IPS DF 19.7 (cell line): ENCODE results near the gene COL17A1.
A peak's percentile ranks its signal among the peaks of the same experiment; 100 is the strongest.

Source experiments
- DNase-seq: peaks from one replicate; pipeline ENCODE4 v3.0.0-alpha.2; 2013; ENCODE audit warnings: low read depth, low spot score

Gene COL17A1

DNA sequence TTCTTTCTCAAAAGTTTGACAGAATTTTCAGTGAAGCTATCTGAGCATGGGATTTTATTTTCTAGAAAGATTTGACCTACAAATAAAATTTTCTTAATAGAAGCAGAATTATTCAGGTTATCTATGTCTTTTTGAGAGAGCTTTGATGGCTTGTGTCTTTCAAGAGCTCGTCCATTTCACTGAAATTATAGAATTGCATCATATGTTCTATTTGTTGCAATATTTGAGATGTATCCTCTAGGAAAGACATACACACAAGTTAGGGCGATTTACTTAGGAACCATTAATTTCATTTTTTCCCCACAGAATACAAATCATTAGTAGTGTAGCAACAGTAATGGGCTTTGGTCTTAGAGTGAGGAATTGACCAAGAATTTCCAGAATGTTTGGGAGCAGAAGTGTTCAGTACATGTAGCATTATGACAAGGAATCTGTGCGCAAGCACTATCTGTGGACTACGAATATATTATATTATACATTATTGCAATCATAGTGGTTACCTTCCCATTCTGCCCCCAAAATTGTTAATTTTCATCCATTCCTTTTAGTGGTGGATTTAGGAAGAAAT, 12.8 kb upstream of the COL17A1 start:
- no peak for DNase-seq

GRCh38 chr10:104096692-104097091, 11.0 kb upstream of the COL17A1 start:
- DNase-seq, result no peak

DNA sequence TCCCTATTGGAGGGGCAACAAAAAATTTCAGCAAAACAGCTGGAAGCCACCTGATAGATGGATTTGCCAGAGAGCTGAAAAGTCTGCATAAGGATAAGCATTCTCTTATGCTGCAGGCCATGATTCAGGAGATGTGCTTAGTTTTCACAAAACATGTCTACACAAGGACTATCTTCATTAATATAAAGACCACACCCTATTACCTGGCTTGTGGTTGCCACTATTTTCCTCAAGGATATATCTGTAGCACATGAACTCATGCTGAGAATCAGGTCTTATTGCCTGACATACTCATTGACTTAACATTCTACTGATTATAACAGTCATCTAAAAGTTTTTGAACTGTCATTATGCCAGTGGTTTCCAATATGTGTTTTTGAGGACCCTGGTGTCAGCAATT, 7.1 kb upstream of the COL17A1 start:
- DNase-seq, result no peak

- no peak for DNase-seq
Measured at GRCh38 chr10:104090611-104091010, 4.9 kb upstream of the COL17A1 start.

DNA sequence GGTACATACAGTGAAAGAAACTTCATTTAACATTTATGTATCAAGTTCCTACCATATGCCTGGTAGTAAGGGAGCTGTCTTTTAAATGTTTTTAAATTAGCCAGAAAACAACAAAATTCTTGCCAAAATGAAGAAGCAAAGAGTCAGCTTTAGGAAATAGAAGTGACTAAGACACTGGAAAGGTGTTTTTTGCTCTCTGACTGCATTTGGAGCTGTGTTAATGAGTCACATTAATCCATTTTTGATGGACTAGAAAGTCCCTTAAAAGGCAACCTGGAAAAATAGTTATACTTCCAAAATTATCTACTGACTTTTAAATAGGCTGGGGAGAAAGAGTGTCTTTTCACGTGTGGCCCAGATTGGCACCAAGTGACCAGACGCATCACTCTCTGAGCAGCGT, 3.9 kb upstream of the COL17A1 start:
- DNase-seq, result no peak

DNA sequence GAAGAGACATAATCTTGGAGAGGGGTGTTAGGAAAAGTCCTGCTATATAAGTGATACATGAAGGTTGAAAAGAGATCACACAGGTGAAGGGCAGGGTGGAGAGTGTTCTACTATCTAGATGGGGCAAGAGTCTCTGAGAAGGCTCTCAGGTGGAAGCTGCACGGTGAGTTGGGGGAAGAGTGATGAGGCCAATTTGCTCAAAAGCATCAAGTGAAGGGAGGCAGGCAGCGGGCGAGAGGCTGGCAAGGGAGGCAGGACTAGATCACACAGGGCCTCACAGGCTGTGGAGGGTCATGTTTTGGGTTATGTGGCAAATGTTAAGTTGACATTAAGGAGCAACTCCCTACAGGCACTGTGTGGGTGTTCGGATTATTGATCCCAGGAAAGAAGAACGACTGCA, 2.6 kb upstream of the COL17A1 start:
- DNase-seq, result no peak

- no peak for DNase-seq
Measured at GRCh38 chr10:104084482-104085142, 1.1 kb downstream of the COL17A1 start.

GRCh38 chr10:104081998-104082397, 3.7 kb downstream of the COL17A1 start:
- DNase-seq, result no peak

DNA sequence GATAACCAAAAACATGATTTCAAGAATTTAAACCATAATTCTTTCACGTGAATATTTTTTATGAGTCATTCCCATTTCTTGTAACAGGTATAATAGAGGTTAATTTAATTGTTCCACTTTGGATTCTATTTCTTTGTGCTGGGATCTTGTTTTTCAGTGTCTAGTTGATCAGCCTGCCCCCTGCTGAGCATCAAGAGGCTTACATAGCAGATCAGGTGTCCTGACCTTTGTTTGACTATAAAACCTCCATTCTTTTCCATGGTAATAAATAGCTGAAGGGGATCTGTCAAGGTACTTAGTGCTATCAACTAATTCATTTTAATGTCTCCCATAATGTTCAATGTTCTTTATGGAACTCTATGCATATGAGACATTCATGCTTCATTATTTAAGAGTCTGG, 4.9 kb downstream of the COL17A1 start:
- DNase-seq, result no peak

DNA sequence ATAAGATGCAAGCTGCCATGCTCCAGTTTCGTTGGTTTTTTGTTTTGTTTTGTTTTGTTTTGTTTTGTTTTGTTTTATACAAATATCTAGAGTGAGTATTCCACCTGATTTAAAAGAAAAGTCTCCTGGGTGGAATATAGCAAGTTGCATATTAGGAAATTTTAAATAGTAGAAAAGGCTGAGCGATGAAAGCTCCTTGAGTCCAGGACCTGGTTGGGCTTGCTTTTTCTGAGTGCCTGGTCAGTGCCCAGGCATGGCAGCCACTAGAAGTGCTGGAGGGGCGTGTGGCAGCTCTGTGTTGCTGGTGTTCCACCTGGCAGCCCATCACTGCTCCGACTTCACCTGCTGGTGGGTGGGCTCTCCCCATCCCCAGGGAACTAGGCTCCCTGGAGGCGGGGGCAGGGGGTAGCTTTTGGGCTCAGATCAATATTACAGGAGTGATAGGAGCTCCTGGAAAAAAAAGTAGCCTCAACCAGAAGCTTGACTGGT, 8.0 kb downstream of the COL17A1 start:
- DNase-seq, result no peak

- no peak for DNase-seq
Measured at GRCh38 chr10:104077247-104077646, 8.4 kb downstream of the COL17A1 start.

DNA sequence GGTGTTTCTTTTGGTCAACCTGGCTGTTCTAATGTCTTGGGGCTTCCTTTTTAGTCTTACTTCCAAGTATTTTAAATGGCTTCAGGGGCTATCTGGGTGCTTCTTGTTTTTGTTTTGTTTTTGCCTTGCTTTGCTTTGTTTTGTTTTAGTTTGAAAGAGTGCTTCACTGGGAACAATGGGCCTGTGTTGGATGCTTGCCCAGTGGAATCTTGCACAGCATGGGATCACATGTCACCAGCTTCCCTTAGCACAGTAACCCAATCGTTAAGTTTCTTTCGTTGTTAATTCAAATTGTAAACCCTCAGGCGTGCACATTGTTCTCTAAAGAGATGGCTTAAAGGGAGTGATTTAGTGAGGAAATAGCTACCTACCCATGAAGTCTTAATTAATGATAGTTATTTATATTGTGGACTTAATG, 8.9 kb downstream of the COL17A1 start:
- DNase-seq, result peak; percentile 61

- DNase-seq, result no peak
Measured at GRCh38 chr10:104074505-104074904, 11.2 kb downstream of the COL17A1 start.

DNA sequence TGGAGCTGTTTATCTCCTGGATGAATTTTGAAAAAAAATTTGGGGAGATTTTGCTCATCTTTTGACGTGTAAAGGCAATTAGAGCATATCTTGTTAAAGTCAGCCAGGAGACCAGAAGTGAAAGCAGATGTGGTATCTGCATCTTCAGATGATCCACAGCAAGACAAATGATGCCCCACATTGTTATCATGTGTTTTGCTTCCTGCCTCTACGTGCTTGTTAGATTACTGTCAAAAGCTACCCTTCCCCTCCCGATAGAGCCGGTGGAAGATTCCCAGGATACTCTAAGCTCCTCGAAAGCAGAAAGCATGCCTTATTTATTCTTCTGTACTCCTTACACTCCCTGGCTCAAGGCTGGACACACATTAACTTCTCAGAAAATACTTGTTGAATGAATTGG, 12.9 kb downstream of the COL17A1 start:
- DNase-seq, result no peak

DNA sequence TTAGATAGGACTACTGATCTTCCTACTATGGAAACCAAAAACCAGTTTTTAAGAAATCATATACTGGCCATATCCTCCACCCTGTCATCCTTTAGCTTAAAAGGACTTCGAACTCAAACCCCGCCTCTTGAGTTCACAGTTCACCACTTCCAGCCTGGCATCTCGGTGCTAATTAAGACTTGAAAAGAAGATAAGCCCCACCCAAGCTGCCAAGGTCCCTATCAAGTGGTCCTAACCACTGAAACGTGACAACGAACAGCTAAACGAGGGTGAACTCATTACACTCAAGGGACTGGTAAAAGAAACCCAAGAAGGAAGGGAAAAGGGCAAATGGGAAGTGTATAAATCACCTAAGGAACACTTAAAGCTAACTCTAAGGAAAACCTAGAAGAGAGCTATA, 16.1 kb downstream of the COL17A1 start:
- no peak for DNase-seq

DNA sequence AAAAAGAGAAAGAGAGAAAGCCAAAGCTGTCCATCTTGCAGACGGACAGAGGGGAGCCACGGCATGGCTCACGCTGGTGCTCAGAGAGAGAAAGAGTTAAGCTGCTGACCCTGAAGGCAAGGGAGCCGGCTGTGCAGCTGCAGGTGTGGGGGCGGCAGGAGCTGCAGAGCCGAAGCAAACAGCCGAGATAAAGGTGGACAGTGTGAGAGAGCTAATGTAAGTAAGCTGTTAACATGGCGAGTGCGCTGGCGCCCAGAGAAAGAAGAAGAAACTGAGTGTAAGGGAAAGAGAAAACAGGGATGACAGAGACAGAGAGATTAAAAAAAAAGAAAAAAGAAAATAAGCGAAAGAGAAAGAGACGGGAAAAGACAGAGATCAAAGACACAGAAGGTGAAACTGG, 18.2 kb downstream of the COL17A1 start:
- DNase-seq, result no peak

GRCh38 chr10:104066945-104067344, 18.7 kb downstream of the COL17A1 start:
- no peak for DNase-seq

DNA sequence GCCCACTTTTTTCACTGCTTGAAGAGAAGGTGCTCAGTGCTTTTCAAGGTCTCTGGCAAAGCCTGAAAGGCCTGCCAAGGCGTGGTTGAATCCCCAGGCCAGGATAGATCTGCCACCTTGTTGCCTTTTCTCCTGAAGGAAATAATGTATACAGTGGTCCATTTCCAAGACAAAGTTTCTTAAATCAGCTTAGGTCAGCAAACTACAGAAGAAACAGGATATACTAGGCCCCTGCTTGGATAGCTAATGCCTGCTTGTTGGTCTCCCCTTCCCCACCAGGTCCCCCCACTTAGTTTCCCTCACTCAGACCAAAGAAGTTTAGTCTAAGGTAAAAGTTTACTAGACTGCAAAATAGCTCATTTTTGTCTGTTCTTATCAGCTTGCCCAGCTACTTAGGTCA, 19.9 kb downstream of the COL17A1 start:
- DNase-seq, result no peak

GRCh38 chr10:104061196-104061595, 24.5 kb downstream of the COL17A1 start:
- DNase-seq, result no peak

DNA sequence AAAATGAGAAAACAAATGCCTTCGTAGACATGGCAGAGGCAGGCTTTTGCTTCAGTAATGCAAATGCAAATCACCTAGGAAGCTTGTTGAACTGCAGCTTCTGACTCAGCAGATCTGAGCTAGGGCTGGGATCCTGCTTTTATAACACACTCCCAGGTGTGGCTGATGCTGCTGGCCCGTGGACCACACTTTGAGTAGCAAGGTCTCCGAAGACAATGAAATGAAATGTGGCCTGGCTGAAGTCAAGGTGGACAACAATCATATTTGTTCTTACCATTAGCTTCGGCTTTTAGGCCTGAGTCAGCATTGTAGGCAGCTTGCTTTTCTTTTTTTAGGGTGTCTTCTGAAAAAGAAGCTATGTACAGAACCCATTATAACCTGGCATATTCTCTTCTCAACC, 26.3 kb downstream of the COL17A1 start:
- no peak for DNase-seq

DNA sequence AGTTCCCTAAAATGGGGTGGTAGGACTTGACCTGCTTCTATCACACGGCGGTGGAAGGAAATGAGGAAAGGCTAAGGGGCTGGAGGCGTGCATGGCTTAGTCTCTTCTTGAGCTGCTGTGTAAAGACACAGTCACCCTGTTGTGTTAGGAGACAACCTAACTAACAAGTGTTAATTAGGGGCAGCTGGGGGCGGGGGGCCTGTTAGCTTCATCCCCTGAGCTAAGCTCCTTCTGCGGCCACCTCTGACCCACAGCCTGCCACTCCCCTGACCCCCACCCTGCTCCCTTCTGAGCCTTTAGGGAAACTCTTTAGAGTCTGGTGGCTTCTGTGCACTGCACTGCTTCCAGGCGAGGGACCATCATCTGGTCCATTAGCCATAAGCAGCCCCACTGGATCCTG, 28.0 kb downstream of the COL17A1 start:
- no peak for DNase-seq

DNA sequence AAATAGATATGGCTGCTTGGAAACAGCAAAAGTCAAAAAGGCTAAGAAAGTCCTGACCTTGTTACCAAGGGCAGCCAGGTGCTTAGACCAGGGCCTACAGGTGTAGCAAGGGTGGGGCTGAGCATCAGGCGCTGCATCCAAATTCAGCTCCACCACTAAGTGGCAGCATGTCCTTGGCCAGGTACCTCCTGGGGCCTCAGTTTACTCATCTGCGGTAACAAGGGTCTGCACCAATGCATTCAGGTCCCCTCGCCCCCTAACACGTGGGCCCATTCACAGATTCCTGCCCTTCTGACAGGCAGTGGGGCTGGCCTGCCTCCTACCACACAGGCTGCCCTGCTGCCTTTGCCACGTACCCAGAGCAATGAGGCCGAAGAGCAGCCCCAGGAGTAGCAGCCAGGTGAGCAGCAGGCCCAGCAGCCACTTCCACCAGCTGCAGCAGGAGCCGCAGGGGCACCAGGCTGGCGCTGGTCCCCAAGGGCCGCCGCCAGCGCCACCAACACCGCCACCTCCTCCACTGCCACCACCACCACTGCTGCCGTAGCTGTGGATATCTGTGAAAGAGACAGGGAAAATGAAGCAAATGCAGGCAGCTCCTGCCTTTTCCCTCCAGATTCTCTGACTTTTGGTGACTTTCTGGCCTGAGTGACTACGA, 28.9 kb downstream of the COL17A1 start:
- no peak for DNase-seq

- DNase-seq, result no peak
Measured at GRCh38 chr10:104054430-104054829, 31.2 kb downstream of the COL17A1 start.
